SU-DHL-6 (cell line): ENCODE results near the gene WDR82.

Experiments
- EZH2phosphoT487 ChIP-seq: fragments of 200-600 bp; sonication (generic), shearing (Covaris generic); conservative IDR thresholded peaks from 2 replicates; pipeline ENCODE4 v1.6.1; 2018; ENCODE audit warnings: mild to moderate bottlenecking, antibody characterized with exemption, low read length, moderate library complexity, mixed read lengths
- TF ChIP-seq, protein P1 (sequence below): fragments of 200-600 bp; sonication (generic); IDR thresholded peaks from one replicate; pipeline ENCODE4 v1.5.1; 2017; ENCODE audit warnings: antibody characterized with exemption, mild to moderate bottlenecking, low read length, moderate library complexity; ENCODE audit not compliant: insufficient read depth, poor library complexity, severe bottlenecking

DNA sequence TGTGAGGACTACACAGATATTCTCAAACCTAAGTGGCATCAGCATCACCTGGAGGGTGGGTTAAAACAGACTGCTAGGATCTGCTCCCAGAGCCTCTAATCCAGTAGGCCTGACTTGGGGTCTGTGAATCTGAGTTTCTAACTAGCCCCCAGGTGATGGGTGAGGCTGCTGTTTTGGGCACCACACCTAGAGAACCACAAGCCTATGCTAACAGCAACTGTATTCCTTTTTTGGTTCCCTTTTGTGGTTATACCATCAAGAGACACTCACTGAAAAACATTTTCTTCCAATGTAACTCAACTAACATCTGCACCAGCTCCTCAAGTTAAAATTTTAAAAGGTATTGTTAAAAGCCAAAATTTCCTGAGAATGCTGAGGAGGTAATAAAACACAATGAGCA lies 16.0 kb downstream of the WDR82 start:
- TF ChIP-seq, protein P1, sequence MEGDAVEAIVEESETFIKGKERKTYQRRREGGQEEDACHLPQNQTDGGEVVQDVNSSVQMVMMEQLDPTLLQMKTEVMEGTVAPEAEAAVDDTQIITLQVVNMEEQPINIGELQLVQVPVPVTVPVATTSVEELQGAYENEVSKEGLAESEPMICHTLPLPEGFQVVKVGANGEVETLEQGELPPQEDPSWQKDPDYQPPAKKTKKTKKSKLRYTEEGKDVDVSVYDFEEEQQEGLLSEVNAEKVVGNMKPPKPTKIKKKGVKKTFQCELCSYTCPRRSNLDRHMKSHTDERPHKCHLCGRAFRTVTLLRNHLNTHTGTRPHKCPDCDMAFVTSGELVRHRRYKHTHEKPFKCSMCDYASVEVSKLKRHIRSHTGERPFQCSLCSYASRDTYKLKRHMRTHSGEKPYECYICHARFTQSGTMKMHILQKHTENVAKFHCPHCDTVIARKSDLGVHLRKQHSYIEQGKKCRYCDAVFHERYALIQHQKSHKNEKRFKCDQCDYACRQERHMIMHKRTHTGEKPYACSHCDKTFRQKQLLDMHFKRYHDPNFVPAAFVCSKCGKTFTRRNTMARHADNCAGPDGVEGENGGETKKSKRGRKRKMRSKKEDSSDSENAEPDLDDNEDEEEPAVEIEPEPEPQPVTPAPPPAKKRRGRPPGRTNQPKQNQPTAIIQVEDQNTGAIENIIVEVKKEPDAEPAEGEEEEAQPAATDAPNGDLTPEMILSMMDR, result no peak
- no peak for TF ChIP-seq EZH2phosphoT487
